Psoas muscle (tissue), 8 donors: ENCODE results near the gene GNG11. TPM values are rescaled to one million over a fixed set of nuclear protein-coding genes. Genes with fewer than 3 reads are reported as not detected.
A peak's percentile ranks its signal among the peaks of the same experiment; 100 is the strongest.

Experiments
- ATAC-seq, 4 donors: fragments of 200-7000 bp; cut with Tn5 transposase; one replicate each; pipeline ENCODE4 v1.9.1; 2020; ENCODE audit warnings: moderate library complexity in 3 of 4, mild to moderate bottlenecking in 2 of 4
- DNase-seq, 2 donors: peaks; one replicate each; pipeline ENCODE4 v3.0.0-alpha.2; 2020
- H3K27ac ChIP-seq: fragments of 200-600 bp; one replicate; pipeline ENCODE4 v1.8.0; 2022
- H3K27me3 ChIP-seq, 3 donors: fragments of 200-600 bp in 1 of 3; one replicate each; pipeline versions ENCODE4 v1.6.1 to v1.8.0; 2013 to 2022; ENCODE audit warnings: low read length in 2 of 3, mild to moderate bottlenecking in 2 of 3, moderate library complexity in 1 of 3; ENCODE audit not compliant: insufficient read depth in 3 of 3
- H3K36me3 ChIP-seq, 2 donors: fragments of 200-600 bp in 1 of 2; one replicate each; pipeline versions ENCODE4 v1.6.1 to v1.8.0; 2013 to 2022; ENCODE audit warnings: low read depth in 1 of 2, mild to moderate bottlenecking in 1 of 2, moderate library complexity in 1 of 2; ENCODE audit not compliant: insufficient read depth in 1 of 2
- H3K4me1 ChIP-seq: fragments of 200-600 bp; one replicate; pipeline ENCODE4 v1.8.0; 2022
- H3K4me3 ChIP-seq: fragments of 200-600 bp; one replicate; pipeline ENCODE4 v1.8.0; 2022; ENCODE audit warnings: mild to moderate bottlenecking
- H3K9me3 ChIP-seq: fragments of 200-600 bp; one replicate; pipeline ENCODE4 v1.8.0; 2022
- WGBS, 3 donors: extraction: QIAGEN DNeasy Blood & Tissue Kit; methylation state at CpG; one replicate each; pipeline versions ENCODE4 v1.1.6 to v1.1.7; 2013; 5-methylcytosine and 5-hydroxymethylcytosine counted together
- intact Hi-C, 2 donors: fragments of 100-400 bp; cut with DNase I; formaldehyde crosslinking; loops; one replicate each; pipeline versions ENCODE4 v1.11.0 to v1.14.2; 2022
- polyA plus RNA-seq, 3 donors: library from polyadenylated mRNA; stranded (reverse); fragments of 200-250 nt; gene quantifications; one replicate each; pipeline ENCODE4 v1.2.3, GENCODE V29; 2013
- total RNA-seq, 4 donors: library from RNA; stranded (reverse); fragmentation: NEBNext Ultra II Directional in 2 of 4; extraction: Animal tissue kit (Norgen Biotek cat#: 25700) in 2 of 4; gene quantifications; one replicate each; pipeline versions ENCODE4 v1.2.1 to v1.2.4, GENCODE V29; 2021 to 2023
- TF ChIP-seq, protein P1 (sequence below): fragments of 200-600 bp; IDR thresholded peaks from one replicate; pipeline ENCODE4 v1.8.0; 2022; ENCODE audit warnings: antibody characterized with exemption
- donor health status: healthy with polysubstance abuse.
- donor health status: DM: no; HTN: no; CAD: no; lungs with moderate emphysema.
- donor health status: Bipolar disorder and iron deficiency.
- donor health status: healthy.
- donor health status: DM: yes; HTN: yes; CAD: no.
- donor health status: DM: no; HTN: no; CAD: no.
- donor health status: DM: no; HTN: no; CAD: no.
- donor health status: DM: yes; HTN: yes; CAD: no.

Gene GNG11
- total and polyA plus RNA-seq, 7 donors = 6.3 to 15.8 (median 9.9) TPM

DNA sequence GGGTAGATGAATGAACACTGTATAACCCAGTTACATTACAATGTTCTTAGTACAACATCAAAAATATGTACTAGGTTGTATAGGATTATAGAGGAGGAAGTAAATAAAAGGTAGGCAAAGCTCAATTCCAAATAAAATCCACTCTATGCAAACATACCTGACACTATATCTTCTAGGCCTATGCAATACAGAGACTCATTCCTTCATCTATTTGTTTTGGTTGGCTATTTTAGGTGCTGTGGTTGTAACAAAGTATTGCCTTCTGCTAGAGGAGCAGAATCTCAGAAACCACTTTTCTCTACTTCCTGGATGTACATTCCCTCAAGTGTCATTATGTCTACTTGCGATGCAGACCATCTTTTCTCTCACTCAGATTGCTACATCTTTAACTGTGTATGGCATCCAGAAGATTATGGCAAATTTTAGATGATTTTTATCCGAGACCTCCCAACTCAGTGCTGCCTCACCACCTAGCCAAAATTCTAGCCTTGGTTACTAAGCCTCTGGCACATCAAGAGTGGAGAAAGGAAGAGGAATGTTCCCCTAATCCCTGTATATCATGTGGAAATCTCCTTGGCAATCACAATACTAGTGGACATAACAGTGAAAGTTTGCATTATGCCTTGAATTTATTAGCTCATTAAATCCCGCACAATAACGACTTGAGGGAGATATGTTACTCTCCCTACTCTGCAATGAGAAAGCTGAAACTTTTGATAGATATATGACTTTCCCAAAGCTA is 25.5 kb upstream of the GNG11 start:
- DNase-seq = no peak
- no peak for ATAC-seq
- H3K36me3 ChIP-seq = no peaks in the 10 kb centered on the region
- peaks cover 0 to 3% (median 0%) of the 10 kb centered on the region in 3 donors for H3K27me3 ChIP-seq
- TF ChIP-seq, protein P1, sequence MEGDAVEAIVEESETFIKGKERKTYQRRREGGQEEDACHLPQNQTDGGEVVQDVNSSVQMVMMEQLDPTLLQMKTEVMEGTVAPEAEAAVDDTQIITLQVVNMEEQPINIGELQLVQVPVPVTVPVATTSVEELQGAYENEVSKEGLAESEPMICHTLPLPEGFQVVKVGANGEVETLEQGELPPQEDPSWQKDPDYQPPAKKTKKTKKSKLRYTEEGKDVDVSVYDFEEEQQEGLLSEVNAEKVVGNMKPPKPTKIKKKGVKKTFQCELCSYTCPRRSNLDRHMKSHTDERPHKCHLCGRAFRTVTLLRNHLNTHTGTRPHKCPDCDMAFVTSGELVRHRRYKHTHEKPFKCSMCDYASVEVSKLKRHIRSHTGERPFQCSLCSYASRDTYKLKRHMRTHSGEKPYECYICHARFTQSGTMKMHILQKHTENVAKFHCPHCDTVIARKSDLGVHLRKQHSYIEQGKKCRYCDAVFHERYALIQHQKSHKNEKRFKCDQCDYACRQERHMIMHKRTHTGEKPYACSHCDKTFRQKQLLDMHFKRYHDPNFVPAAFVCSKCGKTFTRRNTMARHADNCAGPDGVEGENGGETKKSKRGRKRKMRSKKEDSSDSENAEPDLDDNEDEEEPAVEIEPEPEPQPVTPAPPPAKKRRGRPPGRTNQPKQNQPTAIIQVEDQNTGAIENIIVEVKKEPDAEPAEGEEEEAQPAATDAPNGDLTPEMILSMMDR = no peak
- intact Hi-C loops = loop anchor here (10.0 kb wide), 2 partner anchors 169 to 189 kb away; no protein-coding TSS in a partner anchor
- 46 to 57% (median 53%) methylated on average over 4 of the region's 4 CpGs for whole genome bisulfite sequencing, 3 donors
- H3K9me3 ChIP-seq = no peaks in the 10 kb centered on the region
- H3K27ac ChIP-seq = no peak overlapping the region
- no peak overlapping the region for H3K4me3 ChIP-seq
- H3K4me1 ChIP-seq = no peaks in the 10 kb centered on the region

DNA sequence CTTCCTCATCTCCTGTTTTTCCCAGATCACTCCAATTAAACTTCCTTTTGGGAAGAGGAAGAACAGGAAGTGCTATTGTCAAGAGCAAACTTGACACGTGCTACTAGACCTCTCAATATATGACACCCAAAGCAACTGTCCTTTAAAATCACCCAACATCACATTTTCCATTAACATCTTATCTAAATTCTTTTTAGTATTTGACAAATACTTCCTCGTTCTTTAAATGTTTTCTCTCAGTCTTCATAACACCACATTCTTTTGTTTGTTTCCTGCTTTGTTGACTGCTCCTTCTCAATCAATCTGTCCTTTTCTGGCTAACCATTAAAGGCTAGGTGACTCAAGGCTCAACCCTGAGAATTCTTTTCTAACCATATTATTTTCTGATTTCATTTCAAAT is 23.9 kb upstream of the GNG11 start:
- WGBS, 3 donors = 58 to 65% (median 64%) methylated on average over 2 of the region's 2 CpGs
- DNase-seq = no peak
- Histone ChIP-seq H3K9me3 (no peaks in the 10 kb centered on the region), H3K27ac (no peak overlapping the region), H3K4me1 (no peaks in the 10 kb centered on the region), H3K36me3 (no peaks in the 10 kb centered on the region), H3K4me3 (no peak overlapping the region), H3K27me3 (no peaks in the 10 kb centered on the region)
- no peak for ATAC-seq
- intact Hi-C loops = loop anchor here (10.0 kb wide), 2 partner anchors 167 to 187 kb away; no protein-coding TSS in a partner anchor
- TF ChIP-seq, protein P1 = no peak

DNA sequence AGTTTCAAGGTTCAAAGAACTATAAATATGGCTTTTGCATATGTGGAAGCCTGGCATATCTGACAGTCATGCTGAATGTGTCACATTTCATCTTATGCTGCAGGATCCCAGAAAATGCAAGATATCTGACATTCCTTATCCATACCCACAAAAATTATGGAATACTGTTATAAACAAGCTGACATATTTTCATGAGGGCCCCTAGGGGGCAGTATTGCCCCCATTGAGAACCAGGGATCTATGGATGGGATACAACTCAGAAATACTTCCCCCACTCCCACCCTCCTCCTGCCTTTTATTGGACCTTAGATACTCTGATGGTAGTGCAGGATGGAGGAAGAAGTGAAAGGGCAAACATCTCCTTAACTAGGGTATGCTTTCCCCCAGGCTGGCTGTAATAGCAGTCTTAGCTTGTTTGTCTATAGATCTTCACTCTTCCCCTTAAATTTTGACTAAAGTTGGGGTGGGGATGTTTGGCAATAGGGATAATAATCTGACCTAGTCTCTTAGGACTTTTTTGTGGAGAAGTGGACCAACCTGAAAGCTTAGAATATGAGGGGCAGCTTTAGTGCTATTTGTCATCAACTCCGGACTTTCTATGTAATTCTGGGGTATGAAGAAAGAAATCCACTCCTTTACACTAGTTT is 18.6 kb upstream of the GNG11 start:
- Histone ChIP-seq H3K36me3 (no peaks in the 10 kb centered on the region), H3K27me3 (no peaks in the 10 kb centered on the region), H3K4me1 (no peaks in the 10 kb centered on the region), H3K27ac (no peak overlapping the region), H3K4me3 (no peak overlapping the region), H3K9me3 (no peaks in the 10 kb centered on the region)
- WGBS, 3 donors = 91 to 100% (median 97%) methylated on average over 1 of the region's 1 CpG
- TF ChIP-seq, protein P1 = peak; percentile 54
- ATAC-seq = no peak
- intact Hi-C loops = no loop called here
- no peak for DNase-seq

DNA sequence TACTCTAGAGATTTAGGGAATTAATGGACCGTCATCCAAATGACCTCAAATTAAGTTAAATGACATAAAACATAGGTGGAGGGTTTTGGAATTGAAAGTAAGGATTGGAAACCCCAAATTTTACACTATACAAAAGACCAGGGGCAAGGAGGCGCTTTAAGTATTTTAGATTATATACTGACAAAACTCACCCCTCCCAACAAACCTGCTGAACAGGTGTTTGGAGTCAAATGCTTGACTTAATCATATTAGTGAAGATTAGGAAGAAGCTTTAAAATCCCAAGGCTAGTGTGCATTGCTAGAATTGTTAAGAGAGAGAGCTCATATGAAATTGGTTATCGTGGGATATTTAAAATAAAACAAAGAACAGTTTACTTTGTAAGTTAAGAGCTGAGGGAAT is 15.3 kb upstream of the GNG11 start, which contains the start of gene GNGT1:
Gene GNGT1 (plus strand): TSS at position 301 of the 400 bp plus-strand sequence. CDS start 180 bp downstream, outside the sequence.
- DNase-seq (no peak), ATAC-seq (no peak)
- Histone ChIP-seq H3K4me3 (no peak within 1 kb of the TSS), H3K27ac (no peak within 1 kb of the TSS), H3K4me1 (peaks cover 6% of the 10 kb centered on the region), H3K27me3 (no peaks in the 10 kb centered on the region), H3K9me3 (no peaks in the 10 kb centered on the region), H3K36me3 (no peaks in the 10 kb centered on the region)
- intact Hi-C loops = loop anchor here in 1 of 2 donors (5.0 kb wide), 1 partner anchor 181 kb away; no protein-coding TSS in a partner anchor
- 63 to 70% (median 65%) methylated on average over 3 of the region's 3 CpGs for WGBS, 3 donors
- TF ChIP-seq, protein P1 = no peak
